Epithelial cell of proximal tubule (primary cell): ENCODE results near the gene SLC9C2. TPM values are rescaled to one million over a fixed set of nuclear protein-coding genes. Genes with fewer than 3 reads are reported as not detected.
"Not testable (repeated sequence)": the region's sequence is repeated elsewhere in the genome, so short reads cannot be mapped to it uniquely, and the experiment has no call there.

ENCODE experiments used
- DNase-seq: peaks from one replicate; pipeline ENCODE4 v3.0.0-alpha.2; 2011; ENCODE audit warnings: low read depth
- H3K4me3 ChIP-seq: 2 replicates; pipeline ENCODE4 v1.5.1; 2011; ENCODE audit warnings: low read depth, mild to moderate bottlenecking, low read length
- total RNA-seq: library from RNA; depleted of rRNA; stranded (reverse); fragments of >200 nt; gene quantifications from 2 replicates; pipeline ENCODE4 v1.2.3, GENCODE V29; 2015
- TF ChIP-seq, protein P1 (sequence below): conservative IDR thresholded peaks from 2 replicates; pipeline ENCODE4 v1.5.1; 2012; ENCODE audit warnings: low read depth, mild to moderate bottlenecking, low read length

Gene SLC9C2, protein sequence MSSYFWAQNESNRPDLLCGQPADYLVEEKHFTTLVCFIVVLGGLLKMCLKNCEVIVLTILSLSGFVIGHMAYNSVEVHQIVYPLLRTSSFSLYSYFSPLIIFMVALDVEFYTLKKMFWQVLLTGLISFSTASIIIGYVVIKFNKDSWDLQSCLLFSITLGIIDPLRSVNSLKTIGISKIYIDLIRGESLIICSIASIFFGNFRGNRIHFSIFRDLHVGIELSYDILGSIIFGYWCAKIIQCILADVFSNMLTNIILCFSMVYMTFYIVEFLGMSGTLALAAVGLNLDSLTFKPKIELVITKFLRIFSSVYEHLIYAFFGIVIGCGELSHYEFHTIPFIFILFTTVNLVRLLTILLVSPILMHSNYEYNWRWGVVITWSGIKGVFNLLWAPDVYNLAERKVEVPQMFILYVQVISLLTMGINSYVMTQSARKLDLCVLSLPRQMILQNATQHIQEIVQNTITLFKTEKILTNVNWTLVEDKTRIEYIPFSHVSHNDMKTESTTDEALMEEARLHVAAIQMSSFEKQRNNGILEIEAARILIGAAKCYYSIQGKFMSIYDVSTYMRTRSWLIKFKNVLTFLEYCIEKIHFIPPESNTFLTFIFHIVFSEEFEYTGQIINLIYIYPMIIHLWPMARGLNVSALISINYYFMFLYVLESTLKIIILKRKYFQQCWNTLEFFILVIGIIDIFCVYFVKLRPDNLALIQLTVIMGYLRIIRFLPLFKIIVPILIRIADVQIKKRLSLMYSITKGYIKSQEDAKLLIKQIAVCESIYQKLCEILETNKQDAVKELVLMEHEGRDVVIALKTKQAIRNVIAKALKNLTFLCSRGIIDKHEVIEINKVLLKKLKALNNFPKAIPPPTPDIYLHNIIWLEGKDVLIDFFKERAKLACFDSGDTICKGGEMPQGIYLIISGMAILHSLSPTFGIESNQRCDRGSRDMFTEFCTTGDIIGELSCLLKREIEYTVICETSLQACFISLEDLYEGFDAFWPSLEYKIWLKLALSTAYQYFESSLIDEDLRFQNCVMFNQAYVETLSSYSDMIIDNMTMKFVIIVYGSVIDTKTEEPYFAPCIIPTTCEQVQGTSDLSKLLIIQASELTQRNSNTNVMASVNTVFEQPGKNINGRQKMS
- not detected in 2 replicates for total RNA-seq

DNA sequence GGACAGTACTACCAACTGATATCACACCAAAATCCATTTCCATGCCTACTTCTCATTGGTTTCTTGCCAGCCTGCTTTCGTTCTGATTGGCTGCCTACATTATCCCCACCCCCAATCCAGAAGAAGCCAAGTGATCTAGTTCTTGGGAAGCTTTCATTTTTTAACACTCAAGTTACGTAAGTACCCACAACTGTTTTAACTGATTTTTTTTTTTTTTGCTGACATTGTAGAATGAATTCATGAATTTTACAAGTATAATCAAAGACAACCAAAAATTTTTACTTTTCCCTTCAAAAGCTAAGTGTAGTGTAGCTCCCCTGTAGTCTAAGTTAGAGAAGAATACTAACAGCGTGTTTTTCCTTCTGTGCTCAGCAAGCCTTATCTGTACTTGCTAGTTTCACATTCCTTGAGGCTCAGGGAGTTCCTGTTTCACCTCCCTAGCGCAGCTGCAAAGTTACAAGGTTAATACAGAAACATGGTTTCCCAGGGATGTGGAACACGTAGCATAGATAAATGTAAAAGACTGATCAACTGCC lies at the start of gene SLC9C2:
TSS of gene SLC9C2 (minus strand) at position 17 of the 536 bp plus-strand sequence. CDS start 1,296 bp downstream, outside the sequence.
- TF ChIP-seq, protein P1, sequence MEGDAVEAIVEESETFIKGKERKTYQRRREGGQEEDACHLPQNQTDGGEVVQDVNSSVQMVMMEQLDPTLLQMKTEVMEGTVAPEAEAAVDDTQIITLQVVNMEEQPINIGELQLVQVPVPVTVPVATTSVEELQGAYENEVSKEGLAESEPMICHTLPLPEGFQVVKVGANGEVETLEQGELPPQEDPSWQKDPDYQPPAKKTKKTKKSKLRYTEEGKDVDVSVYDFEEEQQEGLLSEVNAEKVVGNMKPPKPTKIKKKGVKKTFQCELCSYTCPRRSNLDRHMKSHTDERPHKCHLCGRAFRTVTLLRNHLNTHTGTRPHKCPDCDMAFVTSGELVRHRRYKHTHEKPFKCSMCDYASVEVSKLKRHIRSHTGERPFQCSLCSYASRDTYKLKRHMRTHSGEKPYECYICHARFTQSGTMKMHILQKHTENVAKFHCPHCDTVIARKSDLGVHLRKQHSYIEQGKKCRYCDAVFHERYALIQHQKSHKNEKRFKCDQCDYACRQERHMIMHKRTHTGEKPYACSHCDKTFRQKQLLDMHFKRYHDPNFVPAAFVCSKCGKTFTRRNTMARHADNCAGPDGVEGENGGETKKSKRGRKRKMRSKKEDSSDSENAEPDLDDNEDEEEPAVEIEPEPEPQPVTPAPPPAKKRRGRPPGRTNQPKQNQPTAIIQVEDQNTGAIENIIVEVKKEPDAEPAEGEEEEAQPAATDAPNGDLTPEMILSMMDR, result no peak
- DNase-seq, result no peak
- no peak within 1 kb of the TSS for H3K4me3 ChIP-seq

DNA sequence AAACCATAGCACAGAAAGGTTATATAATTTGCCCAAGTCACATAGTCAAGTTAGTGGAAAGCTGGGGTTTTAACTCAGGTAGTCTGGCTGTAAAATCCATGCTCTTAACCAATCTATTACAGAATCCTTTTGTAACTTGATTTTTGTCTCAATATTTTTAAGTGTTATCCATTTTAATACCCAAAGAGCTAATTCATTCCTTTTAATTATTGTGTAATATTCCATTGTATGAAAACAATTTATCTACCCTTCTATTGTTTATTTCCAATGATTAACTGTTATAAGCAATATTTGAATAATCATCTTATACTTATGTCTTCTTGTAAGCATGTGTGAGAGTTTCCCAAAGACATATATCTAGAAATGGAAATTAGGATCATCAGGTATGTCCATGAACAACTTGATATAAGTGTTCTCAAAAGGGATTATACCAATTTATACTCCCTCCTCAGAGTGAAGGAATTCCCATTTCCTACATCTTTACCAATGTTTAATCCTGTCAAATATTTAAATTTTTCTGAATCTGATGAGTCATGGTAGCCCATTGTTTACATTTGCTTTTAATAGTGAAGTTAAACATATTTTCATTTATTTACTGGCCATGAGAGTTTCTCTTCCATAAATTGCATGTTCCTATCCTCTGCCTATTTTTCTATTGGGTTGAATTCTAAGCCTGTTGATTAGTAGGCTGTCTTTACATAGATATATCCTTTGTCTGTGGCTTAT lies 46.2 kb upstream of the SLC9C2 start:
- DNase-seq, result no peak
- TF ChIP-seq, protein P1, result no peak
- H3K4me3 ChIP-seq, result no peak overlapping the region

DNA sequence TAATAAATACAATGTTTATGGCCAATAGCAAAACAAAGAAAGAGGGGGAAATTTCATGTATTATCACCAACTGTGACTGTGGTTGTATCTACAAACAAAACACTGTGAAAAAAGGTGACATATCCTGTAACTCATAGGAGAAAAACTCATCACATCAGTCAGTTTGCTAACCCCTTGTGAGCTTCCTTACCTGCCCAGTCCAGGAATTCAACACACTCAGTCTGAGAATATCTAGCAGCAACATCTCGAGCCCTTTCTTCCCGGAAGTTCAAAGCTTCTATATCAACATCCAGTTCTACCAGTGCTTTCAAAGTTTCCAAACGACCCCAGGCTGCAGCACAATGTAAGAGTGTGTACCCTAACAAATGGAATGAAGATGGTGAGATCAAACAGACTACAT lies 43.8 kb upstream of the SLC9C2 start:
- H3K4me3 ChIP-seq, result no peak overlapping the region
- TF ChIP-seq, protein P1, result no peak
- DNase-seq, result no peak

DNA sequence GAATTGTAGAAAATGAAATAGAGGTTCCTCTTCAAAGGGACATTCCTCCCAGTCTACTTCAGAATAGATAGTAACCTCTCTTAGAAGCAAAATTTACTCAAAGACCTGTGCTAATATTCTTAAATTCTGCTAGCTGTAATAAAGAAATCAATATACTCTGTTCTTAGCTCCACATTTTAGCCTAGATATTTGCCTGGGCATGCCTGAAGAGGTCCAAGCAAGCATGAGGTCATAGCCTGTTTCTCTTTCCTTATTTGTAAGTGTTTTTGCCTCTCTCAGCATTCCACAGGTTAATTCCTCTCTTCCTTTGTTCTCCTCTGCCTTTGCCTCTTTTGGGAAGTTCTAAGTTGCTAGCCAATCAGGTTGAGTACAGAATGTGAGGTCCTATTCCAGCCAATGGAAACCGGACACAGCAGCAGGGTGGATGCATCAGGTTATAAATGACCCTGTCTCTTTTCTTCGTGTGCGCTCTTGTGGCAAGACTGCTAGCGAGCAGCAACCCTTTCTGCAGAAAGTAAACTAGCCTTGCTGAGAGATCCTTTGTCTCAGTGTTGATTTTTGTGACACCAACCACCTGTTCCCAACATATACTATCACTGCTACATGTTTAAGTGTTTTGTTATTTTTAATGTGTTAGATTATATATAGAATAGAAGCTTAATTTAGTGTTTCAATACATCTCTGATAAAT lies 39.7 kb upstream of the SLC9C2 start:
- H3K4me3 ChIP-seq, DNase-seq: not testable (repeated sequence)

DNA sequence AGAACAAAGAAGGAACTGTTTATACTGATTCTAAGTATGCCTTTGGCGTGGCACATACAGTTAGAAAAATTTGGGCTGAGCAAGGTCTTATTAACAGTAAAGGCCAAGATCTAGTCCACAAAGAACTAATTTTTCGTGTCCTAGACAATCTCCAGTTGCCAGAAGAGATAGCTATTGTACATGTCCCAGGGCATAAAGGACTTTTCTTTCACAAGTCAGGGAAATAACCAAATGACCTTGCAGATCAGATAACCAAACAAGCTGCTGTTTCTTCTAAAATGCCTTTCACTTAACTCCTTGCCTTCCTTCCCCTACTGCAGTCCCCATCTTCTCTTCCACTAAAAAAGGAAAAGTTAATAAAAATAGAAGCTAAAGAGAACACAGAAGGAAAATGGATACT lies 36.2 kb upstream of the SLC9C2 start:
- H3K4me3 ChIP-seq, result no peak overlapping the region
- no peak for DNase-seq
- TF ChIP-seq, protein P1, result no peak

DNA sequence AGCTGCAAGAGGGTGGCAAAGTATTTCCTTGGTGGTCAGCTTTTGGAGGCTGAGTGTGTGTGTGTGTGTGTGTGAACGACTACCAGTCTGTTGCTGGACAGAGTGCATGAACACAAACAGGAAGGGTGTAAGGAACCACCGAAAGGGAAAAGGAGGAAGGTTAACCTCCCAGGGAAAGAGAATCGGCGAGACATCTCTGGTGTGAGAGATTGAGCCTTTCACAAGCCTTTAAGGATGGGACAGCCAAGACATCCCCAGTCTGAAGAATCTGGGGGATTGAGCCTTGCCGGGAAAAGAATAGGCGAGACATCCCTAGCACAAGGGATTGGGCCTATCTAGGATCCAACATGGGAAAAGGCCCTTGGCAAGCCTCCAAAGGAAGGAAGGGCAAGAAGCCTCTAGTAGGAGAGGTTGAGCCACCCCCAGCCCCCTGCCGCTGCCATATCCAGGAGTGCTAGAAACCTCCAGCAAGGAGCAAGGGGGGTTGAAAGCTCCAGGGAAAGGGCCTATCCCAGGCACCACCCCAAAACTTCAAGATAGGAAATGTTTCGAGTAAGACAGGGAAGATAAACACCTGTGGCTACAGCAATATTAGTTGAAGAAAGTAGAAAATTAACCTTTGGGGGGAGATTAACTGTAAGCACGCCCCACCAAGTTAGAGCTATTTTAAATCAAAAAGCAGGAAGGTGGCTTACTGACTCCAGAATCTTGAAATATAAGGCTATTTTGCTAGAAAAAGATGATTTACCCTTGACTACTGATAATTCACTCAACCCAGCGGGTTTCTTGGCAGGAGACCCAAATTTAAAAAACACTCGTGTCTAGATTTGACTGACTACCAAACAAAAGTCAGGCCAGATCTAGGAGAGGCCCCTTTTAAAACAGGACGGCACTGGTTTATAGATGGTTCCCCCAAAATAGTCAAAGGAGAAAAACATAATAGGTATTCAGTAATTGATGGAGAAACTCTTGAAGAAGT lies 35.5 kb upstream of the SLC9C2 start:
- TF ChIP-seq, protein P1, result no peak
- DNase-seq, result no peak
- H3K4me3 ChIP-seq, result no peak overlapping the region

DNA sequence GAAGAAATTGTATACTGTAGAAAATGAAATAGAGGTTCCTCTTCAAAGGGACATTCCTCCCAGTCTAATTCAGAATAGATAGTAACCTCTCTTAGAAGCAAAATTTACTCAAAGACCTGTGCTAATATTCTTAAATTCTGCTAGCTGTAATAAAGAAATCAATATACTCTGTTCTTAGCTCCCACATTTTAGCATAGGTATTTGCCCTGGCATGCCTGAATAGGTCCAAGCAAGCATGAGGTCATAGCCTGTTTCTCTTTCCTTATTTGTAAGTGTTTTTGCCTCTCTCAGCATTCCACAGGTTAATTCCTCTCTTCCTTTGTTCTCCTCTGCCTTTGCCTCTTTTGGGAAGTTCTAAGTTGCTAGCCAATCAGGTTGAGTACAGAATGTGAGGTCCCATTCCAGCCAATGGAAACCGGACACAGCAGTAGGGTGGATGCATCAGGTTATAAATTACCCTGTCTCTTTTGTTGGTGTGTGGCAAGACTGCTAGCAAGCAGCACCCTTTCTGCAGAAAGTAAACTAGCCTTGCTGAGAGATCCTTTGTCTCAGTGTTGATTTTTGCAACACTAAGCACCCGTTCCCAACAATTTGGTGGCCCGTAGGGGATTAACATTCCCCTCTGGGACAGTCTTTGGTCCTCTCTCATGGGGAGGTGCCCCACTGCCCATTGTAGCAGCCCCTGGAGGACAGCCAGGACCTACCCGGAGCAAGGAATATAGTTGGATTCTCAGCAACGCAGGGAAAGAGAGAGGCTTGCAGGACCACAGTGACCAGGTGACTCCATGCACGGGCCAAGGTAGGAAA lies 34.6 kb upstream of the SLC9C2 start:
- not testable (repeated sequence) for H3K4me3 ChIP-seq, DNase-seq
